GM21381 (cell line): Measurements from ENCODE around the gene JAKMIP2.
"Not testable (repeated sequence)": the region's sequence is repeated elsewhere in the genome, so short reads cannot be mapped to it uniquely, and the experiment has no call there.

Source experiments
- ATAC-seq: cut with Tn5 transposase; IDR thresholded peaks from one replicate; pipeline ENCODE4 v1.9.1; 2021; ENCODE audit warnings: mild to moderate bottlenecking, moderate library complexity; ENCODE audit not compliant: unreplicated experiment

JAKMIP2 gene

DNA sequence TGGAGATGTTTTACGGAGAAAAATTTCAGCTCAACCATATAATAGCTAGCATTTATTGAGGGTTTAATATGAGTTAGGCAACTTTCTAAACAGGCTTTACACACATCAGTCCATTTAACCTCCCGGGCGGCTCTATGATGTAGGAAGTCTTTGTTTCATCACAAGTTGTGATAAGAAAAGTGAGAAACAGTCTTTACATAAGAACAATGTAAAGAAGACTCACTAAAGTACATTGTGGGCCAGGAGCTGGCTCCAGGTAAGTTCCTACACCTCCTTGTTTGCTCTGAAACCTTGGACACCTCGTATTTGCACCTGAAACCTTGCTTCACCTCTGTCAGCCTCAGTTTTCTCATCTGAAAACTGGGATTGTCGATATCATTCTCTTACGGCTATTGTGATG is 116.1 kb downstream of the JAKMIP2 start:
- ATAC-seq, result no peak

DNA sequence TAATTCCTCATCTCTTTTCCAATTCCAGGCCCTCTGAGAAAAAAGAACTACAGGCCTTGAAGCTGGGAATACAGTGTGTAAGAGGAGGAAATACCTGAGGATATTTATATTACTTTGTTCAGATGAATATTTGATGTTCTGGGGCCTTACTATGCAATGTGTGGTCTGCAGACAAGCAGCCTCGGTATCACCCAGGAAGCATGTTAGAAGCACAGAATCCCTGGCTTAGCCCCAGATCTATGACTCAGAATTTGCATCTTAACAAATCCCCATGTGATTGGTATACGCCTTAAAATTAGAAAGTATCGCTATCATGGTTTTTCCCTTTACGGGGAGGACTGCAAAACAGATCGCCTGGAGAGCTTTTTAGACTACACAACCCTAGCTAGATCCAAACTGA is 121.0 kb downstream of the JAKMIP2 start:
- ATAC-seq, result no peak

DNA sequence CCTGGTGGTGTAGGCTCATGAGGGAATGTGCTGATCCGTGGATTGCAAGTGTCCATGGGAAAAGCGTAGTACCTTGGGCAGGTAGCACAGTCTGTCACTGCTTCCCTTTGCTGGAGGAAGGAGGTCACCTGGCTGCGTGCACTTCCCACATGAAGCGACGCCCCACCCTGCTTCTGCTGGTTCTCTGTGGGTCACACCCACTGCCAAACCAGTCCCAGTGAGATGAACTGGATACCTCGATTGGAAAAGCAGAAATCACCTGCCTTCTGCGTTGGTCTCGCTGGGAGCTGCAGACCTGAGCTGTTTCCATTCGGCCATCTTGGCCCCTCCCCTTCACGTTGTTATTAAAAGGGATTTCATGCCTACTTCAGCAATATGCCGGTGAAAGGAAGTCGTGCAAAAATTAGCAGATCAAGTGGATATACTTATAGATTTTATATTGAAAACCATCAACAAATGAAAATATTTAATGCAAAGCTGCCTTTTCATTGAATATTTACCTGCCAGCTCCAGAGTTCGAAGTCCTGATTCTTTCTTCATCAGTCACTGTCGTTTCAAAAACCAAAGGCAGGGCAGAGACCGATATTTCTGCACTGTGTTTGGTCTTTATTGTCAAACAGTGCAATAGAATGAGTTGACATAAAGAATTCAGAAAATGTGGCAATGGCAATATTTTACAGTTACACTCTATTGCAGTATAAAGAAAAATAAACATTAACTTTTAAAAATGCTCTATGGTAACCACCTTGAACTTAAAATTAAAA is 123.2 kb downstream of the JAKMIP2 start:
- no peak for ATAC-seq

DNA sequence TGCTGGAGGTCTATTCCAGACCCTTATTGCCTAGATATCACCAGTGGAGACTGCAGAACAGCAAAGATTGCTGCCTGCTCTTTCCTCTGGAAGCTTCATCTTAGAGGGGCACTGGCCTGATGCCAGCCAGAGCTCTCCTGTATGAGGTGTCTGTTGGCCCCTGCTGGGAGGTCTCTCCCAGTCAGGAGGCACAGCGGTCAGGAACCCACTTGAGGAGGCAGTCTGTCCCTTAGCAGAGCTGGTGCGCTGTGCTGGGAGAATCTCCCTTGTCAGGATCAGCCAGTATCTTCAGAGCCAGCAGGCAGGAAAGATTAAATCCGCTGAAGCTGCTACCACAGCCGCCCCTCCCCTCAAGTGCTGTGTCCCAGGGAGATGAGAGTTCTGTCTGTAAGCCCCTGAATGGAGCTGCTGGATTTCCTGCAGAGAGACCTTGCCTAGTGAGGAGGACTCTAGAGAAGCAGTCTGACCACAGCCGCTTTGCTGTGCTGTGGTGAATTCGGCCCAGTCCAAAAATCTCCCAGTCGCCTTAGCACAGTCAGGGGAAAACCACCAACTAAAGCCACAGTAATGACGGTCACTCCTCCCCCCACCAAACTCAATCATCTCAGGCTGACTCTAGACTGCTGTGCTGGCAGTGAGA is 124.1 kb downstream of the JAKMIP2 start:
- no peak for ATAC-seq

DNA sequence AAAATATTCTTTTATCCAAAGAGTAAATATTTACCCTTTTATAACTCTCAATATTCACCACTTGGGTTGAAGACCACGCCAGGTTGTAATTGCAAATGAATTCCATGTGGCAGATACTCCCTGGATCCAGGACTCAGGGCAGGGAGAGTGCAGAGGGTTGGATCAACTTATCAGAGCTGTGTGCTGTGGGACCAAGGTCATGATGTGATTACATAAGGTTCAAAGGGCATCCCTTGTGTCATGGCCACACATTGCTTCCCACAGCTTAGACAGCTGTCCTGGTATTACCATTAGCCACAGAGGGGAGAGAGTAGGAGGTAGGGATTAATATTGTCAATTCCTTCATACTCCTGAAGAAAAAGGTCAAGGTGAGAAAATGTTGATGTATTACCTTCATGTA is 133.9 kb downstream of the JAKMIP2 start:
- ATAC-seq, result no peak

DNA sequence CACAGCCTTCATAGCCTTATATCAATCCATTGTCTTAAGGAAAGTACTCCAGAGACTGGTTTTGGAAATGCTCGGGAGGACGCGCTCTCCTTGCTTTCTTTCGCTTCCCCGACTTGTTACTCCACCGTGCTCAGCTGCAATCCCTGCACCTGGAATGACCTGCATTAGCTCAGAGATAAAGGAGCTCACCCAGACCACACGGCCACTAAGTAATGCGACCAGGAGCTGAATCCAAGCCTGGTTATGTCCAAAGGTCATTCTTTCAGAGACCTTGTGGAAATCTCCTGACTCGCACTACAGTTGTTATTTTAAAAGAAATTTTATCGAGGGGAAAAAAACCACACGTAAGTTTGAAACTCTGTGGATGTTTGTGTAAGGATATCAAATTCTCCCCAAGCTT is 137.3 kb downstream of the JAKMIP2 start:
- no peak for ATAC-seq

DNA sequence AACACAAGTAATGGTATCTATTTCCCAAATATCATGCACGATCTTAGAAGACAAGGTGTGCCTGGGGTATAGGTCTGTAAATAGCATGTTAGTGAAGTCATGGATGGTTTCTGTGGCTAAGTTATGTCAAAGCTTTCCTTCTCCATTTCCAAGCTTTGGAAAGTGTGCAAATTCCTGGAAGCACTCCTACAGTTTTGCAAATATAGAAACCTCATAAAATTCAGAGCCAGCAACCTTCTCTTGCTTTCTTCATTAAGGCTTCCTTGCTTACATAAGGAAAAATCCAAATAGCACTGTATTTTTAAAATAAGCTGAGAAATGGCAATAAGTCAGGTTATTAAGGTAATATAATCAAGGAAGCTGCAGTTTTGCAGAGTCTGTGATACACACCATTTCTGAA is 138.1 kb downstream of the JAKMIP2 start:
- ATAC-seq, result no peak

DNA sequence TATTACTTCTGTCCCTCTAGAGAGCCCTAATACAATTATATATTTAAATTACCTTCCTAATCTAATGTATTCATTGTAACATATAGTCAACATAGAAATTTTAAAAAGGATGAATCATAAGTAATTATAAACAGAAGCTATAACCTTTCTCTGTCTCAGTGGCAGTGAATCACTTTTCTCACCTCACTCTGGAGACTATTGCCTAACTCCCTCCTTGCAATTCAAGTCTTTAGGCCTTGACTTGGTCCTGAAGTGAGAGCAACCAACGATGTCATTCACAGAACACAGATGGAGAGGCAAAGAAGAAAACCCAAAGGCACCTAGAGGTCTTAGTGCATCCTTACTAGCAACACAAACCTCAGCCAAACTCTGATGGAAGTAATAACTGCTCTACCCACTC is 139.4 kb downstream of the JAKMIP2 start:
- ATAC-seq, result no peak

DNA sequence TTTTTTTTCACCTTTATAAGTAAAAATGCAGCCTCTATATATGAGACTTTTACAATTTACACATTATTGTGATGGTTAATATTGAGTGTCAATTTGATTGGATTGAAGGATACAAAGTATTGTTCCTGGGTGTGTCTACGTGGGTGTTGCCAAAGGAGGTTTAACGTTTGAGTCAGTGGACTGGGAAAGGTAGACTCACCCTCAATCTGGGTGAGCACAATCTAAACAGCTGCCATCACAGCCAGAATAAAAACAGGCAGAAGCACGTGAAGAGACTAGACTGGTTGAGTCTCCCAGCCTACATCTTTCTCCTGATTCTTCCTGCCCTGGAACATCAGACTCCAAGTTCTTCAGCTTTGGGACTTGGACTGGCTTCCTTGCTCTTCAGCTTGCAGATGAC is 139.9 kb downstream of the JAKMIP2 start:
- ATAC-seq, result no peak

DNA sequence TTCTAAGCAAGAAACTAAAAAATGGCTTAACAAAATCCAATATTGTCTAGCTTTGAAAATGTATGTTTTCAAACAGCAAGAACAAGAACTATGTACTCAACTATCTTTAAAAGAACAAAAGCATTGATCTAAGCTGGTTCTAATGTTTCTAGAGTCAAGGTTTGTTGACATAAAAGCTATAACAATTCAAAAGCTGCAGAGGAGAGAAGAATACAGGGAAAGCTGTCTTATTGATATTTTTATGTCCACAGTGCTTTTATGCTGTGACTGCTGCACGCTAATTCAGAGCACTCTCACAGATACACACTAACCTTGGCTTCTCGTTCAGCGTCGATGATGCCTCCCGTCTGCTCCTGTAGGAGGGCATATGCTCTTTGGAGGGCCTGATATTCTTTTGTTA is 143.2 kb downstream of the JAKMIP2 start:
- no peak for ATAC-seq

DNA sequence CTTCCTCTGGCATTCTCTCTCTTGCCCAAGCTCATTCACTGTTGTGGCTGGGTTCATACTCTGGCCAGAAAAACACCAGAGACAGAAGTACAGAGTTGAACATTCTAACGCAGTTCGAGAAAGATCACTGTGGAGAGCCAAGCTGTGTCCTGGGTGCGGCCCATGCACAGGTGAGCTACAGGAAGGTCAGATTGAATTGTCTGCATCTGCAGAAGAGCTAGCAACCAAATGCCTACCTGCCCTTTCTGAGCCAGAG is 145.9 kb downstream of the JAKMIP2 start:
- ATAC-seq, result no peak

DNA sequence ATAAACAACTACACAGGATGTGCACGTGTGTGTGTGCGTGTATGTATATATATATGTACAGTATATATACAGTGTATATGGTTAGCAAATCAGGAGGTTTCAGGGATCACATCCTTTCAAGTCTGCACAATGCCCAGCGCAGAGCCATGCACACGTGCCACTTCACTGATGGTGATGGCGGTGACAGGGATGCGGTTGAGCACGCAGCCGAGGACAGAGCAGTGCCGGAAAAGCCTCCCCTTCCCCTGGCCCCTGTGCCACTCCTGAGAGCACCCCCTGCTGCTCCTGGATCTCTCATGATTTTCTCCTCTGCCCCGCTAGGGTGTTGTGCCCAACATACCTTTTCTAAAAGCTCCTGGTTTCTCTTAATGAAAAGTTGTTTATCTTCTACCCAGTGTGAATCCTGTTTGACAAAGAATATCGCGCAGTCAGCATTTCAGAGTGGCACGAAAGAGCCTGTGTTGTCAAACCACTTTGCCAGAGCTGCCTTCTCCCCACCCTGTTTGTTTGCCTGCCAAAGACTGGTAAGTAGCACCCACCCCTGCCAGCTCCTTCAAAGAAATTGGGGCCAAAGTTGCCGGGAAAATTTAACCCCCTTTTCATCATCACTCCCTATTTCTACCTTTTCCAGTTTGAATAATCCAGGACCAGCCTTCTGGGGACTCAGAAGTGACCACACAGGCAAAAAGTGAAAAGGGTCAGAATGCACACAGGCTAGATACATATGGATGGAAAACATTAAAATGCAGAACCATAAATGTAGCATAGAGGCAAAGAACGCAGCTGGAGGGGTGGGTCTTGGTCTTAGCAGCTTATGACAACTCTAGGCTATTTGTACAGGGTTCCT is 146.4 kb downstream of the JAKMIP2 start:
- no peak for ATAC-seq

DNA sequence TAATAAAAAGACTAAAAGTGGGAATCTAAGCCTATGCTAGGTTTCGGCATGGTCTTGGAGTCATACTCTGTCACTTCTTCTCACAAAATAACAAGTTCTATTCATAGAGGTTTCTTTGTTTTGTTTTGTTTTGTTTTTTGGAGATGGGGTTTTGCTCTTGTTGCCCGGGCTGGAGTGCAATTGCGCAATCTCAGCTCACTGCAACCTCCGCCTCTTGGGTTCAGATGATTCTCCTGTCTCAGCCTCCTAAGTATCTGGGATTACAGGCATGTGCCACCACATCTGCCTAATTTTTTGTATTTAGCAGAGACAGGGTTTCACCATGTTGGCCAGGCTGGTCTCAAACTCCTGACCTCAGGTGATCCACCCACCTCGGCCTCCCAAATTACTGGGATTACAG is 147.1 kb downstream of the JAKMIP2 start:
- not testable (repeated sequence) for ATAC-seq

DNA sequence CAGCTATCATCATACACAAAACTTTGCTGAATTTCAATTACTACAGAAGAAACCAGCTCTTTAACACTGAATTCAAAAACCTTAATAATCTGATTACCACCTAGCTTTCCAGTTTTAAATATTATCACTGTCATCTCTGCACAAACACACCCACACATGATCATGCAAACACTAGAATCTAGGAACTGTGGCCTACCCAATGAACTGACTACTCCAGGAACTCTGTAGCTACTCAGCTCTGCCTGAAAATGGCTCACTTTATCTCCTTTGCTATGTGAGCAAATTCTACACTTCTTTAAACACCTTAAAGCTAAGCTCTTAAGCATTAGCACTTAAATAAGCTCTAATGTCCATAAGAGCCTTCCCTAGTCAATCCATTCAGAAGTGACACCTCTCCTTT is 149.4 kb downstream of the JAKMIP2 start:
- no peak for ATAC-seq

DNA sequence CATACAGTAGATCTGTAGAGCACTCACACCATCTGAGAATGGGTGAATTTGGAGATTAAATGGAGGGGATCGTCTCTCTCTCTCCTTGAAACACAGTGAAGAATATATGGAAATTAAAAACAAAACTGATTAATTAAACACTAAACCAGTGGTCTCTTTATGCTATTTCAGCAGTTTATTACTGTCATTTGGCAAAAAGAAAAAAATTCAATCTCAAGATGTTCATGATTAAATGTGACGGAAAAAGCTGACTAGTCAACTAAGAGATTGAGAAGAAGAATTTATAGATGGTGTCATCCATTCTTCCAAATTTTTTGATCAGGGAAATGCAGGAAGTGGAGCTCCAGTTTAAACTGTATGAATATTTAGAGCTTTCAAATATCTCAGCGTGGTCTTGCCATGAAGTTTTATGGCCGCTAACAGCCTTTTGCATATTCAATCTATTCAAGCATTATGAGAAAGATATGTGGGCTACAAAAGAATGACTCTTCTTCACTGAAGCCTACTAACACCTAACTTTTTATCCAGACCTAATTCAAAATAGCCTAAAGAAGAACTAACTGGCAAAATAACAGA is 151.0 kb downstream of the JAKMIP2 start:
- ATAC-seq, result no peak

DNA sequence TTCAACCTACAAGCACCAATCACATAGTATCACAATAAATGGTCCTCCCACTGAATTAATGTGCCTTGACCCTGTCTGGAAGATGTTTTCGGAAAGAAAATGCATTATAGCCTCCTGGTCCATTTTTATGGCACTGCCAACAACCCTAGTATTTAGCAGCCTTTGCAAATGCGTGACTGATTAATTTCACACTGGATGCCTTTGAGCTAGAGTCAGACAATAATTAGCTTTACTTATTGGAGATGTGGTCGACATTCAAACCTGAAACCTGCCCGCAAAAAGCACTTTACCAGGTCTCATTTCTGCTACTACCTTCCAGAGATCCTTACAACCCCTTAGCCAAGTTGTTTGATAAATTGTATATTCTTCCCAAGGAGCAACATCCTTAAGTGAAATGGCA is 153.3 kb downstream of the JAKMIP2 start:
- ATAC-seq, result no peak

DNA sequence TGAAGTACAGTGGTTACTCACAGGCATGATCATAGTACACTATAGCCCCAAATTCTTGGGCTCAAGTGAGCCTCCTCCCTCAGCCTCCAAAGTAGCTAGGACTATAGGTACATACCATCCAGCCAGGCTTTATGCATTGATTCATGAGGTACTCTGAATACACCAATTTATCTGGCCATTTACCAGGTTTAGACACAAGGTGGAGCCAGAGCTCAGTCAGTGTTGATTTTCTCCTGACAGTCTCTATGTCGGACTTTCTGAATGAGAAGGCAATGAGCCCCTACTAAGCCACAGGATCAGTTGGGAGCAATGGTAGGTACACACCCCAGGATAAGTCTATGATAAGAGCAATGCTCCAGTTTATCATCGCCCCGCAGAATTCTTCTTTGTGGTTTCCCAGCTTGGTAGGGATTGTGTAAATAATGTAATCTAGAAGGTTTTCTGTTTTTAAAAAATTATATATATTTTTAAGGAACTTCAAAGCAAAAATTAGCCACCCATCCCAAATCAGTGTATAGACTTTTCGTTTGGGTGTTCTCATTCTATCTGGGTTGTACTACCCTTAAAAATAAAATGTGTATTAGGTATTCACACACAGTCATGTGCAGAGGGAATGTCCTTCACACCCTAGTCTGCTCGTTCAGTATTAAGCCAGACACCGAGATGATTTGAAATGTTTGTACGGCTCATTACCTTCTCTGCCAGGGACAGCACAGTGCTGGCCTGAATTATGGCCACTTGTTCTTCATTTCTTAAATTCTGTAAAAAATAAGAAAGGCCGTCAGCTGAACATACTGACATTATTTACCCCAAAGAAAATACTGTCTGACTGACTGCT is 154.3 kb downstream of the JAKMIP2 start:
- ATAC-seq, result peak; percentile 96

DNA sequence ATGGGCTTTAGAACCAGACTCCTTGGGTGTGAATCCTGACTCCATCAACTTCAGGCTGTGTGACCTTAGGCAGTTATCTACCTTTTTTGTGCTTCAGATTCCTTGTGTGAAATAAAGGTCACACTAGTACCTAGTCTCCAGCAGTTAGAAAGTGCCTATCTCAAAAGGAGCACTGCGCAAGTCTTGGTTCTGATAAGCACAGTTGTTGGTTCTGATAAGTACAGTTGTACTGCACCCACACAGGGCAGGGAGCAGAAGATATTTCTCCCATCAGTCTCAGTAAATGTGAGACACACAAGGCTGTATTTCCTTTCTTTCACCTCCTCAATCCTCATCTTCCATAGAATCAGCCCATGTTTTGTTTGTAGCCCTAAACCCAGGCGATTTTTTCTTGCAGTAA is 156.1 kb downstream of the JAKMIP2 start:
- ATAC-seq, result no peak

DNA sequence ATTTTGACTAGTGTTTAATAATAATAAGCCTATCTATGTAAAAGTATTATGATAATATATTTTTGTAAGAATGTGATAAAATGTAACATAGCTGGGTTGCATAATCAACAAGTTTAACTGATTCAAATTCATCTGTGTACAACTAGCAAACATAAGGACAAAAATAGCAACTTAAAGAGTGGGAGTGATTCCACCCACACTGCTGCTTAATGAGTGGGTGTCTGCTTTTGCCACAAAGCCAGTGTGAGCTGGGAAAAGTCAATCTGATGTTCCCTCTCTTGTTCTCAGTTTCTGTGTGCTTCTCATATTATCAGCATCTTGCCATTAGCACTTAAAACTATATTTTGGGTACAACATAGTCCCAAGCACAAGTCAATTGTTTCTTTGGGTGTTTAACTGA is 161.5 kb downstream of the JAKMIP2 start:
- no peak for ATAC-seq

DNA sequence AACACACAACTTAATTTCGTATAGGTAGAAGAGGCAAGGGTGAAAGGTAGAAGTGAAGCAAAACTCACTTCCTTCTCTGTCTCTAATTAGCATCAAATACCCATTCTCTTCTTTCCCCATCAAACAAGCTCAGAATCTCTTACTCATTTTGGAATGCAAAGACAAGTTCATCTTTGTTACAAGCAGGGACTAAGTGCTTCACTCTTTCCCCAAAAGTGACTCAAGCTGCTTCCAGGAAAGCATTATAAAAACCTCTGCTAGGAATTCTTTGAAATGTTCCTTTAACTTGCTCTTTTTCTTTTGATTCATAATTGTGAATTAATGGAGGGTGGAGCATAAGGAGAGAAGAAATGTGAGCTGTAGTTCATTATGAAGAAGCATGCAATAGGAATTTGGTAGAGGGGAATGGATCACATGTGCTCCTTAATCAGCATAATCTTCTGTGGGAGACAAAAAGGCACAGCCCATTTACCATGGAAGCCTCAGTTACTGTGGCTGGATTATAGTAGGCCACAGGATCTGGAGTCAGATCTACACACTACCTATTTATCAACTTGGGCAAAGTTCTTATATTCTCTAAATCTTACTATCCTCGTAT is 163.1 kb downstream of the JAKMIP2 start:
- no peak for ATAC-seq
